SU-DHL-6 (cell line): ENCODE results near the gene SPRY2.

Experiments
- H2AFZ ChIP-seq: fragments of 200-600 bp; sonication (generic); 2 replicates; pipeline ENCODE4 v1.6.1; 2014; ENCODE audit warnings: low read depth, mild to moderate bottlenecking, moderate library complexity, mixed read lengths, antibody characterized with exemption, low read length; ENCODE audit not compliant: severe bottlenecking
- H3F3A ChIP-seq: fragments of 200-600 bp; shearing (Covaris generic); 2 replicates; pipeline ENCODE4 v1.6.0; 2016; ENCODE audit warnings: antibody characterized with exemption, mild to moderate bottlenecking; ENCODE audit not compliant: insufficient read depth
- H3K27ac ChIP-seq: fragments of 200-600 bp; sonication (generic); 2 replicates; pipeline ENCODE4 v1.5.1; 2016; ENCODE audit warnings: low read depth, mild to moderate bottlenecking, low read length, moderate library complexity, mixed read lengths
- H3K27me3 ChIP-seq: fragments of 200-600 bp; sonication (generic), shearing (Covaris generic); 2 replicates; pipeline ENCODE4 v1.6.0; 2014; ENCODE audit warnings: mild to moderate bottlenecking, low read length
- H3K36me3 ChIP-seq: fragments of 200-600 bp; sonication (generic); 2 replicates; pipeline ENCODE4 v1.6.1; 2014; ENCODE audit warnings: mild to moderate bottlenecking, low read length, mixed read lengths
- H3K4me2 ChIP-seq: fragments of 300-600, 200-600 bp; shearing (Covaris generic), sonication (generic); 2 replicates; pipeline ENCODE4 v1.6.0; 2014; ENCODE audit warnings: low read length, low read depth, mild to moderate bottlenecking; ENCODE audit not compliant: poor library complexity, severe bottlenecking
- H3K4me3 ChIP-seq: fragments of 200-600 bp; sonication (generic); 2 replicates; pipeline ENCODE4 v1.5.1; 2014; ENCODE audit warnings: antibody characterized with exemption, low read length, mild to moderate bottlenecking, mixed read lengths; ENCODE audit not compliant: insufficient read depth, poor library complexity, severe bottlenecking
- H3K79me2 ChIP-seq: fragments of 200-600 bp; sonication (generic); 2 replicates; pipeline ENCODE4 v1.6.1; 2014; ENCODE audit warnings: mild to moderate bottlenecking, low read length, moderate library complexity; ENCODE audit not compliant: insufficient read depth
- H3K9ac ChIP-seq: fragments of 200-600 bp; sonication (generic); 2 replicates; pipeline ENCODE4 v1.7.0; 2014; ENCODE audit warnings: mild to moderate bottlenecking, low read length
- H3K9me2 ChIP-seq: fragments of 200-600 bp; sonication (generic); replicated peaks from 2 replicates; pipeline ENCODE4 v1.6.1; 2014; ENCODE audit warnings: low read length; ENCODE audit not compliant: insufficient read depth
- H3K9me3 ChIP-seq: fragments of 200-600 bp; sonication (generic); 2 replicates; pipeline ENCODE4 v1.6.1; 2014; ENCODE audit warnings: low read length, mixed read lengths; ENCODE audit not compliant: insufficient read depth
- H4K20me1 ChIP-seq: fragments of 200-600 bp; sonication (generic); 2 replicates; pipeline ENCODE4 v1.6.1; 2014; ENCODE audit warnings: low read depth, mild to moderate bottlenecking, antibody characterized with exemption, low read length, moderate library complexity, mixed read lengths
- EZH2phosphoT487 ChIP-seq: fragments of 200-600 bp; sonication (generic), shearing (Covaris generic); conservative IDR thresholded peaks from 2 replicates; pipeline ENCODE4 v1.6.1; 2018; ENCODE audit warnings: mild to moderate bottlenecking, antibody characterized with exemption, low read length, moderate library complexity, mixed read lengths
- TF ChIP-seq, protein P1 (sequence below): fragments of 200-600 bp; sonication (generic); IDR thresholded peaks from one replicate; pipeline ENCODE4 v1.5.1; 2017; ENCODE audit warnings: antibody characterized with exemption, mild to moderate bottlenecking, low read length, moderate library complexity; ENCODE audit not compliant: insufficient read depth, poor library complexity, severe bottlenecking

SPRY2 gene

DNA sequence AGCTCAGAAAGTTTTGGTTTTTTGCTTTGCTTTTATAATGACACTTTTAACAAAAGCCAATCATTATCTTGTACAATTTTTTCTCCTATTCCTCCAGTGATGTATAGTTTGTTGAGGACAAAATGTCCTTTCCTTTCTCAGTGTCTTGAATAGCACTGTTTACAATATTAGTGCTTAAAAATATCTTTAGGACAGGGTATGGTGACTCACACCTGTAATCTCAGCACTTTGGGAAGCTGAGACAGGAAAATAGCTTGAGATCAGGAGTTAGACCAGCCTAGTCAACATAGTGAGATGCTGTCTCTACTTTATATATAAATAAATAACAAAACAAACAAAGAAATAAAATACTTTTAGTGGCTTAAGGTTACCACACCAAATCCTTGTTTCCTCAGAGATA lies 41.9 kb downstream of the SPRY2 start:
- H3F3A ChIP-seq, result no peaks in the 10 kb centered on the region
- H3K79me2 ChIP-seq, result no peaks in the 10 kb centered on the region
- H3K9ac ChIP-seq, result no peak overlapping the region
- no peak overlapping the region for H3K4me3 ChIP-seq
- no peak overlapping the region for H2AFZ ChIP-seq
- H3K27me3 ChIP-seq, result no peaks in the 10 kb centered on the region
- H3K9me3 ChIP-seq, result no peaks in the 10 kb centered on the region
- TF ChIP-seq EZH2phosphoT487, result no peak
- TF ChIP-seq, protein P1, sequence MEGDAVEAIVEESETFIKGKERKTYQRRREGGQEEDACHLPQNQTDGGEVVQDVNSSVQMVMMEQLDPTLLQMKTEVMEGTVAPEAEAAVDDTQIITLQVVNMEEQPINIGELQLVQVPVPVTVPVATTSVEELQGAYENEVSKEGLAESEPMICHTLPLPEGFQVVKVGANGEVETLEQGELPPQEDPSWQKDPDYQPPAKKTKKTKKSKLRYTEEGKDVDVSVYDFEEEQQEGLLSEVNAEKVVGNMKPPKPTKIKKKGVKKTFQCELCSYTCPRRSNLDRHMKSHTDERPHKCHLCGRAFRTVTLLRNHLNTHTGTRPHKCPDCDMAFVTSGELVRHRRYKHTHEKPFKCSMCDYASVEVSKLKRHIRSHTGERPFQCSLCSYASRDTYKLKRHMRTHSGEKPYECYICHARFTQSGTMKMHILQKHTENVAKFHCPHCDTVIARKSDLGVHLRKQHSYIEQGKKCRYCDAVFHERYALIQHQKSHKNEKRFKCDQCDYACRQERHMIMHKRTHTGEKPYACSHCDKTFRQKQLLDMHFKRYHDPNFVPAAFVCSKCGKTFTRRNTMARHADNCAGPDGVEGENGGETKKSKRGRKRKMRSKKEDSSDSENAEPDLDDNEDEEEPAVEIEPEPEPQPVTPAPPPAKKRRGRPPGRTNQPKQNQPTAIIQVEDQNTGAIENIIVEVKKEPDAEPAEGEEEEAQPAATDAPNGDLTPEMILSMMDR, result no peak
- H4K20me1 ChIP-seq, result no peaks in the 10 kb centered on the region
- H3K9me2 ChIP-seq, result no peaks in the 10 kb centered on the region
- no peak overlapping the region for H3K4me2 ChIP-seq
- no peaks in the 10 kb centered on the region for H3K36me3 ChIP-seq
- H3K27ac ChIP-seq, result no peak overlapping the region

DNA sequence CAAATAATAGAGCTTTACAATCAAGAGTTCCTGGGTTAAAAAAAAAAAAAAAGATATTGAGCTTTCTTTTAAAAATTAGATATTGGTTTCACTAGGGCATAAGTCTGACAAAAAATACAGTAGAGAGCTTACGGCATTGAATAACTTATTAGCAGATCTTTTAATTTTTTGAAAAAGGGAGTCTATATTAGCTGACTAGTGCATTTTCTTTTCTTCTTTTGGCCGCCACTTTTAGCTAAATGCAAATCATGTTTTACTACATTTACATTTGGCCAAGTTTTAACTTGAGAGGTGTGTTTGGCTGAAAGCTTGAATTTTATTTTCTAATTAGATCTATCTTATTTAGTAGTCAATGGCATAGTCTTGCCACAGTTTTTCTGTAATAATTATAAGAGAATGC lies 43.4 kb downstream of the SPRY2 start:
- Histone ChIP-seq H3K27ac (no peak overlapping the region), H3F3A (no peaks in the 10 kb centered on the region), H3K9ac (no peak overlapping the region), H3K27me3 (no peaks in the 10 kb centered on the region), H3K4me2 (no peak overlapping the region), H3K79me2 (no peaks in the 10 kb centered on the region), H3K36me3 (no peaks in the 10 kb centered on the region), H3K9me2 (no peaks in the 10 kb centered on the region), H4K20me1 (no peaks in the 10 kb centered on the region), H2AFZ (no peak overlapping the region), H3K9me3 (no peaks in the 10 kb centered on the region), H3K4me3 (no peak overlapping the region)
- TF ChIP-seq, protein P1, result no peak
- no peak for TF ChIP-seq EZH2phosphoT487

GRCh38 chr13:80297094-80297493 lies 43.8 kb downstream of the SPRY2 start:
- Histone ChIP-seq H3F3A (no peaks in the 10 kb centered on the region), H3K36me3 (no peaks in the 10 kb centered on the region), H4K20me1 (no peaks in the 10 kb centered on the region), H3K9ac (no peak overlapping the region), H3K4me2 (no peak overlapping the region), H3K27me3 (no peaks in the 10 kb centered on the region), H3K27ac (no peak overlapping the region), H3K4me3 (no peak overlapping the region), H3K9me3 (no peaks in the 10 kb centered on the region), H3K79me2 (no peaks in the 10 kb centered on the region), H2AFZ (no peak overlapping the region), H3K9me2 (no peaks in the 10 kb centered on the region)
- TF ChIP-seq EZH2phosphoT487, result no peak
- TF ChIP-seq, protein P1, result no peak
